GM19025 (cell line): ENCODE results near the gene RAMAC.
"Not testable (repeated sequence)": the region's sequence is repeated elsewhere in the genome, so short reads cannot be mapped to it uniquely, and the experiment has no call there.

Experiments used
- ATAC-seq: cut with Tn5 transposase; IDR thresholded peaks from one replicate; pipeline ENCODE4 v1.9.1; 2021; ENCODE audit warnings: mild to moderate bottlenecking, low read depth, moderate library complexity; ENCODE audit not compliant: unreplicated experiment

Gene RAMAC

DNA sequence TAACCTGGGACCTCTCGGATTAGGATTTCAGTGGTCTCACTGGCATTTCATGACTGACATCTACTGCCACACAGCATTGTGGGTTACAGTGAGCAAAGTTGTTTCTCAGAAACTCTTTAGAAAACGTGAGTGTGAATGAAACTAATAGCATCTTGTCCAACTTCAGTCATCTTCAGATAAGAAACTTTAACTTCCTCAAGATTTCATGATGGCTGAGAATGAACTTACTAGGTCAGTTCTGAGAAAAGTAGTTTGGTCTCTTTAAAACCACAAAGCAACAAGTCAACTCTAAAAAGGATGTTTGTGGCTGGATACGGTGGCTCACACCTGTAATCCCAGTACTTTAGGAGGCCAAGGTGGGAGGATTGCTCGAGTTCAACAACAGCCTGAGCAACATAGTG, 19.3 kb upstream of the RAMAC start:
- peak; percentile 77 for ATAC-seq

GRCh38 chr15:82968066-82968465, 17.9 kb upstream of the RAMAC start:
- ATAC-seq: no peak

- ATAC-seq: no peak
Measured at GRCh38 chr15:82969353-82969752, 16.7 kb upstream of the RAMAC start.

DNA sequence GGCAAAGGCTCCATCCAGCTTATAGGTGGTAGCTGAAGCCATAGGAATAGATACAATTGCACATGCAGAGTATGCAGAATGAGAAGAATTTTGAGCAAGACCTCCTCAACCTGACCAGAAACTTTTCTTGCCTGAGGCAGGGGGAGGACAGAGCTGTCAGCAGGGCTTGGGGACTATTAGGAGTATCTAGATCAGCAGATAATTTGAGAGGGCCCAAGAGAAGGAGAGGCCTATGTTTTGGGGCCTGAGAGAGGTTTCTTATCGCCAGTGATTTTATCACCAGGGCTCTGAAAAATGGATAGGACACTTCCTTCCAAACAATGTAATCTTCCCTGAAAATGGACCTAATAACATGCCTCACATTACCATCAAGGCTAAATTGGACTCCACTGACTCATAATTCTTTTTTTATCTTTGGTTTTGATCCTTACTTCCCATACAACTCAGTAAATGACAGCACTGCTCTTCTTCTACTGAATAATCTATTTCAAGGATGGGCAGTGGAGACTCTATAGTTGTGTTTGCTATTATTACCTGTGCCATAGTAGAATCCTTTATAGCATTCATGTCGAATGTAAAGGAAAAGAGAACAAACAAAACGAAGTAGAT, 15.8 kb upstream of the RAMAC start:
- no peak for ATAC-seq

DNA sequence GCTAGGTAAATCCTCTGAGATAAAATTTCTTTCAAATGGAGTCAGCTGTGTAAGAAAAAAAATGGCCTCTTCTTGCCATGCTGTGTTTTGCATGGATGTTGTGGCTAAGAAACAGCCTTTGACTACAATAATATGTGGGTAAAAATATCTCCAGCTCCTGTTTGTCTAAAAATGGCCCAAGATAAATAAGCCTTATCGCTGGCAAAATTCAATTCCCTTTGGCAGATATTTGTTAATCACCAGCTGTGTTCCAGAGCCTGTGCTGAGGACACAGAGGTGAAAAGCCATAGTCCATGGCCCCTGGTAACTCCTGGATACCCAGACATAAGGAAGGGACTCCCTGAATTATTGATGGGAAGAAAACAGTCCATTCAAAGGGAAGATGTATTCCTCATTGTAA, 15.3 kb upstream of the RAMAC start:
- ATAC-seq: no peak

DNA sequence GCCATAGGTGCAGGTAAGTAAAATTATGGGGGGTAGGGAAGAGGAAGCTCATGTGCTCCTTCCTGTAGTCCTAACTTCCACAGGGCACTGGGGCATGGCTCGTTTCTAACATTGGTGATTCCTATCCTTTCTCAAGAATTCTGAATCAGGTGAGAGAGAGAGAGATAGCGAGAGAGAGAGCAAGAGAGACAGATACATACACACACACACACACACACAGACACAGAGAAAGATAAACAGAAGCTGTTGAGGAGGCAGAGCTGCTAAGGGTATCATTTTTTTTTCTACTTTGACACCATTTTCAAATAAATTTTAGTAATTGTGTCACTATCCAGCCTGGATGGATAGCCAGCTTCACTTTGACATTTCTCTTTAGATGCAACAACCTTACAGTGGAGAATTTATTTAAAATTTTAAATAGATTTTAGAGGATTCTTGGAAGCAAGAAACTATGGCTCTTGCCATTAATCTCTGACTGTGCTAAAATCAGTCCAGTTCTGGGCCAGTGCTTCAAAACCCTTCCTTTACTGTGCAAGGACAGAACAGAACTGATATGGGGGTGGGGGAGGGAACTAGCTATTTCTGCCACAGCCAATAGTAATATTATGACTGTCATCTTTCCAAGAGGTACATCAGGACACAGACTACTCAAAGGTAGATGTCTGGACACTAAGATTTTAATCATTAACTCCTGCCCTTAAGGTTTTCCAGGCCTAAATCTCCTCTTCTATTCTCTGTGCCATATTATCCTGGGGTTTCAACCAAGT, 14.6 kb upstream of the RAMAC start:
- no peak for ATAC-seq

DNA sequence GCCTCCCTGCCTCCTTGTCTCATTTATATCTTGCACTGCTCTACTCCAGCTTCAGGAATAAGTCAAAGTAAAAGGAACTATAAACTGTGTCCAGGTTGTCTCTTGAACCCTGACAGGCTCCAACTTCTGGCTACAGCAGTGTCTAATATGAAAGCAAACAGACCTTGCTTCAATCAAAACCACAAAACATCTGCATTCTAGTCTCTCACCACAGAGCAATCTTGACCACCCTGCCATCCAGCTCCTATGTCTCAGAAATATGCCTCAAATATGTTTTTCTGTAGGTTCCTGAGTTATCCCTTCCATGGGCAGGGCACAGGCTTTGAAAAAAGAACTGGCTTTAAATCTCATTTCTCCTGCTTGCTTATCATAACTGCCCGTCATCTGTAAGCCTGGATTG, 13.0 kb upstream of the RAMAC start:
- ATAC-seq: no peak

DNA sequence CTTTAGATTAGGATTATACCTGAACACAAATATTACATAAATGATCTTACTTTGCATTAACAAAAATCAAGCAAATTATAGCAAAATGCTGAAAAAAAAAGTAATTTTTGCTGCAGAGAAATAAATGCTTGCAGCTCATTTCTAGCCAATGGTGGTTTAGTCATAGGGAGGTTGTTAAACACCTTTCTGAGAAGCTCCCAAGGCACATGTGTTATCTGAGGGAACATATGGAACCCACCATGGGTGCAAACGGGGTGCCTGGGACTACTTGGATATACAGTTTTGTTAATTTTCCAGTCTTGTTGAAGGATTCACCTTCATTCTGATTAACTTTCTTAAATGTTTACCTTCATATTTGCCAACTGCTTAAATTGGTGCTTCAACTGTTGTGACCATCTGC, 8.9 kb upstream of the RAMAC start:
- no peak for ATAC-seq

DNA sequence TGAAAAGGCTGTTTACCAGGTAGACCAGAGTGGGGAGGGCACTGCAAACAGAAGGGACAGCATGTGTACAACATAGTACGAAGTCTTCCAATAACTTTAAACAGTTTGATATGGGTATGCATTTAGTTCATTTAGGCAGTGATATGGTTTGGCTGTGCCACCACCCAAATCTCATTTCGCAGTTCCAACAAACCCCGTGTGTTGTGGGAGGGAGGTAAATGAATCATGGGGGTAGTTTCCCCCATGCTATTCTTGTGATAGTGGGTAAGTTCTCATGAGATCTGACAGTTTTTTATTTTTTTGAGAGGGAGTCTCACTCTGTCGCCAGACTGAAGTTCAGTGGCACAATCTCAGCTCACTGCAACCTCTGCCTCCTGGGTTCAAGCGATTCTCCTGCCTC, 7.6 kb upstream of the RAMAC start:
- no peak for ATAC-seq

DNA sequence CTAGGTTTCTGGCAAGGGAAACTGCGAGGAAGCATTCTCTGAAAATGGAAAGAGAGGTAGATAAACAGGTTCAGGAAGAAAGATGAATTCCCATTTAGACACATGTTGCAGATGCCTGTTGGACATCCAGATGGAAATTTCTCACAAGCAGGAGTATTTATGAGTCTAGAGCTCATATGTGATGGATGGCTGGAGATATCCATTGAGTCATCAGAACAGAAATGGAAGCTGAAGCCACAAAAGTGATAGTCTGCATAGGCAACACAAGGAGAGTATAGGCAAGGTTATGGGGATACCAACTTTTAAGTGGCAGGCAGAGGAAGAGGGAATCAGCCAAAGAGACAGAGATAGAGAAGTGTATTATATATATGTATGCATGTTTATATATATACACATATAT, 6.3 kb upstream of the RAMAC start:
- no peak for ATAC-seq

GRCh38 chr15:82980981-82981380, 5.0 kb upstream of the RAMAC start:
- ATAC-seq: no peak

DNA sequence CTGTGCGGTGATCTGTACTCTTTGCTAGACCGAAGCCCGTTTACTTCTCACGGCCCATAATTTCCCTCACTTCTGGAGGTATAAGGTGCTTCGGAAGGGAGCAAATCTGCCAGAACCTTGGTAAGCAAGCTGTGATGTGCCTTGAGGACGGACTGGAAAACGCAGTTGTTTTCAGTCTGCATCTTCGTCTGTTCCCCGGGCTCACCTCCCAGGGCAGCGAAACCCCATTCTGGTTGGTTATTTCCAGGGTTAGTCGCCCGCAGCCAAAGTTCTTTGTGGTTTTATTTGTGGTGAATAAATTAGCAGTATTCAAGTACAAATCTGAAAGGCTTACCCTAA, 401 bp downstream of the RAMAC start:
- ATAC-seq: peak; percentile 8

GRCh38 chr15:82992436-82992998, 6.5 kb downstream of the RAMAC start:
- ATAC-seq: no peak

- no peak for ATAC-seq
Measured at GRCh38 chr15:82993144-82993543, 7.1 kb downstream of the RAMAC start.

GRCh38 chr15:82995076-82995475, 9.1 kb downstream of the RAMAC start:
- ATAC-seq: no peak

DNA sequence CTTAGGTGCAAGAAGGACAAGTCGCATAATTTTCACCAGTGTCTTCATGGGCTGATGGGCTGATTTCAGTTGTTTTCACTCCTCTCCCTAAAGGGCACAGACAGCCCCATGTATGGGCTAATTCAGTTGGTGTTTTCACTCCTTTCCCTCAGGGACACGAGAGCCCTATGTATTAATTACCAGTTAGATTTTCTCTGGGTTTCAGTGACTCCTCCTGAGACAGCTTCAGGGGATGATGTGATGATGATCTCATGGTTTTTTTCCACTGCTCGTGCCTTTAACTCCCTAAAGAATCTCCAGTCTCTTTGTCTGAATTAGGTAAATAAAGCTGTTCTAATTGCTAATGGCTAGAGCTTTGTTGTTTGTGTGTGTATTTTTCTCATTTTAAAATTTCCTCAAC, 9.9 kb downstream of the RAMAC start:
- ATAC-seq: no peak

DNA sequence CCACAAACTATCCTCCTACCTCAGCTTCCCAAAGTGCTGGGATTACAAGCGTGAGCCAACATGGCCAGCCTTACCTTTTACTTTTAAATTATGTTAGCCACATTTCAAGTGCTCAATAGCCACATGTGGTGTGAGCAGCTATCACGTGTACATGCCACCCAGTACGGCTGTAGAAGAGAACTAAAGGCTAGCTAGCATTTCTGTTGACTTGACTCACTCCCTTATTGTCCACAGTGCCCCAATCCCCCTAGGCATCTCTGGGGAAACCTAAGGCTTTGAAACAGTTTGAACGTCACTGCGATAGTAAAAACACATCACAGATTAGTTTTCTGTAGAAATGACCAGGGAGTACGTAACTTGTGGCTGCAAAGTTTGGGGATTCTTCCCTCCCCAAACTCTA, 13.4 kb downstream of the RAMAC start:
- no peak for ATAC-seq

GRCh38 chr15:82999905-83000671, 14.1 kb downstream of the RAMAC start:
- ATAC-seq: peak; percentile 48

DNA sequence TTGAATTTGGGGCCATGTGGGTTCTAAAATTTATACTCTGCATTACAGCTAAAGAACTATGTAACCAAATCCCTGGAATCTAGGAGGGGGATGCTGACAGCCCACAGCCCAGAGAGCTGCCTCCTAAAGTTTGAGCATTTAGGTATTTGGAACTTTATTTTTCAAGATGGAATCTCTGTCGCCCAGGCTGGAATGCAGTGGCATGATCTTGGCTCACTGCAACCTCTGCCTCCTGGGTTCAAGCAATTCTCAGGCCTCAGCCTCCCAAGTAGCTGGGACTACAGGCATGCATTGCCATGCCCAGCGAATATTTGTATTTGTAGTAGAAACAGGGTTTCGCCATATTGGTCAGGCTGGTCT, 14.6 kb downstream of the RAMAC start:
- ATAC-seq: not testable (repeated sequence)

- peak; percentile 50 for ATAC-seq
Measured at GRCh38 chr15:83010709-83011270, 24.8 kb downstream of the RAMAC start.
